GM21515 (cell line): Measurements from ENCODE around the gene ZNF554.
"Not testable (repeated sequence)": the region's sequence is repeated elsewhere in the genome, so short reads cannot be mapped to it uniquely, and the experiment has no call there.

Source experiments
- ATAC-seq: cut with Tn5 transposase; IDR thresholded peaks from one replicate; pipeline ENCODE4 v1.9.1; 2021; ENCODE audit not compliant: unreplicated experiment

Gene ZNF554

GRCh38 chr19:2790557-2791271 is 29.0 kb upstream of the ZNF554 start:
- ATAC-seq: no peak

- no peak for ATAC-seq
These were observed 28.2 kb upstream of the ZNF554 start for GRCh38 chr19:2791440-2791839.

- no peak for ATAC-seq
These were observed 27.8 kb upstream of the ZNF554 start for GRCh38 chr19:2791876-2792275.

GRCh38 chr19:2792666-2793065 is 27.0 kb upstream of the ZNF554 start:
- ATAC-seq: not testable (repeated sequence)

- no peak for ATAC-seq
These were observed 26.5 kb upstream of the ZNF554 start for GRCh38 chr19:2793126-2793525.

GRCh38 chr19:2793577-2793976 is 26.1 kb upstream of the ZNF554 start:
- no peak for ATAC-seq

- ATAC-seq: no peak
These were observed 23.6 kb upstream of the ZNF554 start for GRCh38 chr19:2795827-2796658.

GRCh38 chr19:2796659-2797266 is 22.9 kb upstream of the ZNF554 start:
- no peak for ATAC-seq

- ATAC-seq: no peak
These were observed 22.4 kb upstream of the ZNF554 start for GRCh38 chr19:2797280-2797679.

- no peak for ATAC-seq
These were observed 21.4 kb upstream of the ZNF554 start for GRCh38 chr19:2798158-2798685.

GRCh38 chr19:2798733-2799132 is 20.9 kb upstream of the ZNF554 start:
- ATAC-seq: no peak

GRCh38 chr19:2799273-2800020 is 20.2 kb upstream of the ZNF554 start:
- ATAC-seq: no peak

- ATAC-seq: no peak
These were observed 19.2 kb upstream of the ZNF554 start for GRCh38 chr19:2800506-2800905.

GRCh38 chr19:2802826-2803225 is 16.8 kb upstream of the ZNF554 start:
- no peak for ATAC-seq

- ATAC-seq: no peak
These were observed 16.0 kb upstream of the ZNF554 start for GRCh38 chr19:2803486-2804155.

GRCh38 chr19:2804156-2805004 is 15.3 kb upstream of the ZNF554 start:
- no peak for ATAC-seq

GRCh38 chr19:2805261-2805900 is 14.3 kb upstream of the ZNF554 start:
- ATAC-seq: no peak

GRCh38 chr19:2805991-2806649 is 13.5 kb upstream of the ZNF554 start:
- ATAC-seq: no peak
